GM18519 (cell line): ENCODE measurements around the gene ALG8.
"Not testable (repeated sequence)": the region's sequence is repeated elsewhere in the genome, so short reads cannot be mapped to it uniquely, and the experiment has no call there.

Source experiments
- ATAC-seq: cut with Tn5 transposase; IDR thresholded peaks from one replicate; pipeline ENCODE4 v1.9.1; 2021; ENCODE audit warnings: mild to moderate bottlenecking, moderate library complexity; ENCODE audit not compliant: unreplicated experiment, low FRiP score

ALG8 gene

DNA sequence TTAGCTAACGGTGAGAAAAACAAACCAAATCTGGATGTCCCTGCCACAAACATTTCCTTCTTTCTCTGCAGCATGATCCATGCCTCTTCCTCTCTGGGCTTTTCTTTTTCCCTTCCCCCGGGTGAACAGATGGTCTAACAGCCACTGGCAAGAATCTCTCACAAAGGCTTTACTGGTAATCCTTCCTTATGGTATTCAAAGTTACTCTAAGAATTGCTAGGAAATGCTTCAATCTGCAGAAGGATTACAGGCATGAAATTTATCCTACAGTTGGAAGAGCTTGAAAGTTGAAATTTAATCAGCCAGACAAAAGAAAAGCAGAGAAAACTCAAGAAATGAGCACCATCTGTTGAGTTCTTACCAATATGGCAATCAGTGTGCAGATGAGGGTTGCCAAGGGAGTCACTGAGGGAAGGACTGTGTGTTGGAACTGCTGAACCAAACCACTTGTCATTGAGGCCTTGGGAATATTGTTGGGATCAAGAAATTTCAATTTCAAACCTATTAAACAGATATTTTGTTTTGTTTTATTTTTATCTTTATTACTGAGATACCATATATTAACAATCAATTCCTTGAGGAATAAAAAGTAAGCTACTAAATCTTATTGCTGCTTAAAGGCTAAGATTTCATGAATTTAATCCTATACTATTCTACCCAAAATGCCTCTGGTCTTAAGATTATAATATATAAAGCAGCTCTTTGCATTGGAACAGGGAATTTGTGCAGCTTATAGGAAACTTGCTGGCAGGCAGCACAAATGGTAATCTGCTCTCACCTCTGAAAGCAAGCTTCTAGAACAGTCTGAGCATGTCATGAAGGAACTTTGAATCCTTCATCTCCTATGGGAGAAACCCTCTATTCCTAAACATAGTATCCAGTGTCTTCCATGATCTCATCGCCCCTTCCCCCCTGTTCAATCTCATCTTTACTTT, 30.1 kb downstream of the ALG8 start:
- ATAC-seq, result no peak

DNA sequence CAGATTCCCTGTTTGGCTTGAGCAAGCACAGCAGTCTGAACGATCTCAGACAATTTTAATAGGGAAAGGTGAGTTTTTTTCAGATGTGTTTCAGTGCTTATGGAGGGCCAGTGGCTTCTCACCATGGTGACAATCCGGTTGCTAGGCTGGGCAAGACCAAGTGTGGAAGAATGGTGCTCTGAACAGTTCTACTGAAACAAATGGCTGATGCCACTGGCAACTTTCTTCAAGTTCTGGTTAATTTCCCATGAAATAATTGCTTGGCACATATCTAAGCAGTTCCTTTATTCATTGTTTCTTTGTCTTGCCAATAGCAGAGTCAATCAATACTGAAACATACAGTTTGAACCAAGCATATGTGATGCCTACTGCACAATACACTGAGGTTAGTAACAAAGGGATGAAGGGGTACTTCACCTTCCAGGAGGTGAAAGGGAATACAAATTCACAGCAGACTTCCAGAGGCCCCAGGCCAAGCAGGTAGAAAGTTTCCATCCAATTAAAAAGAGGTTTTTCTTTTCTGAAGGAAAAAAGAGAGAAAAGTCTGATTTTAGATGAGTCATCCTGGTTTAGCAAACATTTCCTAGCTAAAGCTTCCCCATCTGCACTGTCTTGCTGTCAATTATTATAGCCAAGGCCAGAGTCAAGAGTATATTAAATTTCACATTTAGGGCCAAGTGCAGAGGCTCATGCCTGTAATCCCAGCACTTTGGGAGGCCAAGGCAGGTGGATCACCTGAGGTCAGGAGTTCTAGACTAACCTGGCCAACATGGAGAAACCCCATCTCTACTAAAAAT, 38.6 kb downstream of the ALG8 start:
- ATAC-seq, result no peak

DNA sequence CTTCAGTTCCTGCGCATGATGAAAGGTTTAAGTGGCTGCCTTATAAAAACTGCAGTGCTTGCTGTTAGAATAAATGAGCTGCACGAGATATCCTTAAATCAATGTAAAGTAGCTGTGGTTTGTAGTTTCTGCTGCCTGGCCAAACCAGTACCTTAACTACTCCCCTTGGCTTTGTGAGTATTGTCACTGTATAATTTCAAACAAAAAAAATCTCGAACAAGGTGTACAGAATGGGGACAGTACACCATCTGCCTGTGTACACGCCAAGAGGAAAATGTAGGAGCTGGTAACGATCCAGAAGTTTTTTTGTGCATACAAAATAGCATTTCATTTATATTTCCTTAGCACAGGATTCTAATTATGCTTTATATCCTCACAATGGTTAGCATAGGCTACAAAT, 39.2 kb downstream of the ALG8 start:
- no peak for ATAC-seq

DNA sequence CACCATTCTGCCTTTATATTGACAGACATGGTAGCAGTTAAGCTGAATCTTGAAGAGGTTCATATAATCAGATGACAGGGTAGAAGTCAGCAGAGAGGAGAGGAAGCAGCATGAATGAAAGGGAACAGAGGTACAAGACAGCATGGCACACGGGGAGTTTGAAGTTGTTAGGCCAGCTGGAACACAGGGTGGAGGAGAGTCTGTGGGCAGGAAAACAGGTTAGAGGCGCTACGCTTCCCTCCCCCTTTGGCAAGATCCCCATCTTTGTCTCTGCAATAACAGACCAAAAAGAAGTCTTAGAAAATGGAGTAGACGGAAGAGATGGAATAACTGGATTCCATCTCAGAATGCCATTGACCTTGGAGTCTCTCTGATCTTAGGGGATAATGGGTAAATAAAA, 39.8 kb downstream of the ALG8 start:
- no peak for ATAC-seq

DNA sequence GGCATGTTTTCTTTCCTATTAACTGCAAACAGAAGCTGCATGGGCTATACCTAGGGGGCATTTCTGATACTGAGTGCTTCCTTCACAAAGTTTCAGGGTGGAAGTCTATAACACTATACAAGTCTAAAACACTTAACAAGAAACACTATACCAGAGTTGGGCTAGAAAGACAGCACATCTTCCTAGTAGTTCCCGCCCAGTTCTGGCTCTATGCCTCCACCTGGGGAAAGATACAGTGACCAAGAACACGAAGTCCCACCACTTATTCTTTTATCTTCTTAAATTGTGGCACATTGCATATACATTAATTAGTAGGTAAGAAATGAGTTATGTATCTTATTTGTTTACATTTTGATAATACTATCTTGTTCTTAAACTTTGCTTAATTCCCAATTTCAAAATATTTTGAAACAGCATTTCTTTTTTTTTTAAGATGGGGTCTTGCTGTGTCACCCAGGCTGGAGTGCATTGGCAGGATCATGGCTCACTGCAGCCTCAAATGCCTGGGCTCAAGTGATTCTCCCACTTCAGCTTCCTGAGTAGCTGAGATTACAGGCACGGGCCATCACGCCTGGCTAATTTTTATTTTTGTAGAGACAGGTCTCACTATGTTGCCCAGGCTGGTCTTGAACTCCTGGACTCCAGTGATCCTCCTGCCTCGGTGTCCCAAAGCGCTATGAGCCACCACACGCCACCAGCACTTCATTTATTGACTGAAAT, 41.6 kb downstream of the ALG8 start:
- no peak for ATAC-seq

DNA sequence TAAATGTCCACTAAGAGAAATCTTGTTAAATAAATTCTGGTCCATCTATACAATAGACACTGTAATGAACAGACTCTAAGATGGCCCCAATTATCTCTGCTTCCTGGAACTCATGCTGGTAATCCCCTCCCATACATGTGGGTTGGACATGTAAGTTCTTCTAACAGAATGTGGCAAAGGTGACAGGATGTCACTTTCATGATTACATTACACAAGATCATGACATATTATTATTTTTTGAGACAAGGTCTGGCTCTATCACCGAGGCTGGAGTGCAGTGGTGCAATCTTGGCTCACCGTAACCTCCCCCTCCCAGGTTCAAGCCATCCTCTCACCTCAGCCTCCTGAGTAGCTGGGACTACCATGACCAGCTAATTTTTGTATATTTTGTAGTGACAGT, 45.2 kb downstream of the ALG8 start:
- ATAC-seq, result no peak

DNA sequence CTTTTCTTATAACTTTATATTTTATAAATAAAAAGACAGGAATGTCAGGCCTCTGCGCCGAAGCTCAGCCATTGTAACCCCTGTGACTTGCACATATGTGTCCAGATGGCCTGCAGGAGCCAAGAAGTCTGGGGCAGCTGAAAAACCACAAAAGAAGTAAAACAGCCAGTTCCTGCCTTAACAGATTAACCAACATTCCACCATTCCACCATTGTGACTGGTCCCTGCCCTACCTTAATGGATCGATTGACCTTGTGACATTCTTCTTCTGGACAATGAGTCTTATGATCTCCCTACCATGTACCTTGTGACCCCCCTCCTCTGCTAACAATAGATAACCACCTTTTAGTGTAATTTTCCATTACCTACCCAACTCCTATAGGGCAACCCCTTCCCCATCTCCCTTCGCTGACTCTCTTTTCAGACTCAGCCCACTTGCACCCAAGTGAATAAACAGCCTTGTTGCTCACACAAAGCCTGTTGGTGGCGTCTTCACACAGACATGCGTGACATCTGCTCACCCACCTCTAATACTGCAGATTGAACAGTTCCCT, 52.8 kb downstream of the ALG8 start:
- not testable (repeated sequence) for ATAC-seq

DNA sequence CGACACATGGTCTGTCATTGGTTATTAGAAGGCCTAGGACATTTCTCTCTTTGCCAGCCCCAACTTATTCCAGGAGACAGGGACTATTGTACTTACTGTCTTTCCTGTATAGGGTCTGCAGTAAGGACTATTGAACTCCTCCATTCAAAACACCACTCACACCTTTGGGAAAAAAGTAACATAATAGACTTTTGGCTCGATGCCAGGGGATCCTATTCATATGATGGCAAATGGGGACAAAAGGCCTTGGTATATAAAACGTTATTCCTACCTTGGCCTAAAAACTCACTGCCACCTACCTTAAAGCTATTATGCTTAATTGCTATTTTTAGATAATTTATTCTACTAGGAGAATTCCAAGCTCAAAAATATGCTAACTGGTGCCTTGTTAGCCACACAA, 53.5 kb downstream of the ALG8 start:
- no peak for ATAC-seq

DNA sequence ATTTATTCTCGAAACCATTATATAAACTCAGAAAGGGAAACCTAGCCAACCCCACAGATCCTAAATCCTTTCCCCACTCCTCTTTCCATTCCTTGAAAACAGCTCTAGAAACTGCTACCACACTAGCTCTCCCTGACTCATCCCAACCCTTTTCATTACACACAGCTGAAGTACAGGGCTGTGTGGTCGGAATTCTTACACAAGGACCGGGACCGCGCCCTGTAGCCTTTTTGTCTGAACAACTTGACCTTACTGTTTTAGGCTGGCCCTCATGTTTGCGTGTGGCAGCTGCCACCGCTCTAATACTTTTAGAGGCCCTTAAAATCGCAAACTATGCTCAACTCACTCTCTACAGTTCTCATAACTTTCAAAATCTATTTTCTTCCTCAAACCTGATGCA, 54.9 kb downstream of the ALG8 start:
- not testable (repeated sequence) for ATAC-seq

DNA sequence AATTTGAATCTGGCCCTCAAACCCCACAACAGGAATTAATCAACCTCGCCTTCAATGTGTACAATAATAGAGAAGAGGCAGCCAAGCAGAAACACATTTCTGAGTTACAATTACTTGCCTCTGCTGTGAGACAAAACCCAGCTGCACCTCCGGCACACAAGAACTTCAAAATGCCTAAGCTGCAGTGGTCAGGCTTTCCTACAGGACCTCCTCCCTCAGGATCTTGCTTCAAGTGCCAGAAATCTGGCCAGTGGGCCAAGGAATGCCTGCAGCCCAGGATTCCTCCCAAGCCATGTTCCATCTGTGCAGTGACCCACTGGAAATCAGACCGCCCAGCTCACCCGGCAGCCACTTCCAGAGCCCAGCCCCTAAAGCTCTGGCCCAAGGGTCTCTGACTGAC, 56.4 kb downstream of the ALG8 start:
- no peak for ATAC-seq

DNA sequence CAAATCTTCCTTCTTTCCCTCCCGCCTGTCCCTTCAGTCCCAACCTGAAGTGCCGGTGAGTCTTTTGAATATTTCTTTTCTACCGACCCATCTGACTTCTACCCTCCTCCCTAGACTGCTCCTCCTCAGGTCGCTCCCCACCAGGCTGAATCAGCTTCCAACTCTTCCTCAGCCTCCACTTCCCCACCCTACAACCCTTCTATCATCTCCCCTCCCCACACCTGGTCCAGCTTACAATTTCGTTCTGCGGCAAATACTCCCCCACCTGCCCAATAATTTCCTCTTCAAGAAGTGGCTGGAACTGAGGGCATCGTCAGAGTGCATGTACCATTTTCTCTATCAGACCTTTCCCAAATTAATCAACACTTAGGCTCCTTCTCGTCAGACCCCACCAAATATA, 57.3 kb downstream of the ALG8 start:
- ATAC-seq, result no peak

DNA sequence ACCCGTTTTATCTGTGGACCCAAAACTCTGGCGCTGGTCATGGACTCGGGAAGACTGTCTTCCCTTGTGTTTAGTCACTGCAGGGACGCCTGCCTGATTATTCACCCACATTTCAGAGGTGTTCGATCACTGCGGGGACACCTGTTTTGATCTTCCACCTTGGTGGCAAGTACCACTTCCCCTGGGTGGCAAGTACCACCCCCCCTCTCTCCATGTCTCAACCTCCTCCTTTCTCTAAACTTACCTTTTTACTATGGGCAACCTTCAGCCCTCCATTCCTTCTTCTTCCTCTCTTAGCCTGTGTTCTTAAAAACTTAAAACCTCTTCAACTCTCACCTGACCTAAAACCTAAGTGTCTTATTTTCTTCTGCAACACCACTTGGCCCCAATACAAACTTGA, 57.8 kb downstream of the ALG8 start:
- no peak for ATAC-seq

DNA sequence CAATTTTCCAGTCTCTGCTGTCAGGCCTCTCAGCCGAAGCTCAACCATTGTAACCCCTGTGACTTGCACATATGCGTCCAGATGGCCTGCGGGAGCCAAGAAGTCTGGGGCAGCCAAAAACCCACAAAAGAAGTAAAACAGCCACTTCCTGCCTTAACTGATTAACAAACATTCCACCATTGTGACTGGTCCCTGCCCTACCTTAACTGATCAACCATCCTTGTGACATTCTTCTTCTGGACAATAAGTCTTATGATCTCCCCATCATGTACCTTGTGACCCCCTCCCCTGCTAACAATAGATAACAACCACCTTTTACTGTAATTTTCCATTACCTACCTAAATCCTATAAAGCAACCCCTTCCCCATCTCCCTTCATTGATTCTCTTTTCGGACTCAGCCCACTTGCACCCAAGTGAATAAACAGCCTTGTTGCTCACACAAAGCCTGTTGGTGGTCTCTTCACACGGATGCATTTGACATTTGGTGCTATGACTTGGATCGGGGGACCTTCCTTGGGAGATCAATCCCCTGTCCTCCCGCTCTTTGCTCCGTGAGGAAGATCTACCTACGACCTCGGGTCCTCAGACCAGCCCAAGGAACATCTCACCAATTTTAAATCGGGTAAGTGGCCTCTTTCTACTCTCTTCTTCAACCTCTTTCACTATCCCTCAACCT, 58.5 kb downstream of the ALG8 start:
- ATAC-seq, result no peak

DNA sequence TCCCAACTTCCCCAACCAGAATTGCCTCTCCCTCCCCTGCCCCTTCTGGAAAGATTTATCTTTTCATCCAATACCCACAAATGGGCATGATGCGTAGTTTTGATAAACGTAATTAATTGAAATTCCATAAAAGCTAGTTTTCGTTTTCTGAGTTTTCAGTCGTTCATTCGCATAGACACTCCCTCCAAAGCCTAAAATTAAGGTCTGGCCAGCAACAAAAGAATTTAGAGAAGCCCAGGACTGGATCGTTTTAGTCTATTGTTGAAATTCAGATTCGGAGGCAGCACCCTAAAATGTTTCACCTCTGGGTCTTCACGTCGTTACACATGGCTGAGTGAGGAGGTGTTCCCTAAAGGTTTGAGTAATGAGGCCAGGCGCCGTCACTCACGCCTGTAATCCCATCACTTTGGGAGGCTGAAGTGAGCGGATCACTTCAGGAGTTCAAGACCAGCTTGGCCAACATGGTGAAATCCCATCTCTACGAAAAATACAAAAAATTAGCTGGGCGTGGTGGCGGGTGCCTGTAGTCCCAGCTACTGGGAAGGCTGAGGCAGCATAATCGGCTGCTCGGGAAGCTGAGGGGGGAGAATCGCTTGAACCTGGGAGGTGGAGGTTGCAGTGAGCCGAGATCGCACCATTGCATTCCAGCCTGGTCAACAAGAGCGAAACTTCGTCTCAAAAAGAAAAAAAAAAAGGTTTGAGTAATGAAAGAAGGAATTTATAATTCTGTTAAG, 59.2 kb downstream of the ALG8 start:
- no peak for ATAC-seq

DNA sequence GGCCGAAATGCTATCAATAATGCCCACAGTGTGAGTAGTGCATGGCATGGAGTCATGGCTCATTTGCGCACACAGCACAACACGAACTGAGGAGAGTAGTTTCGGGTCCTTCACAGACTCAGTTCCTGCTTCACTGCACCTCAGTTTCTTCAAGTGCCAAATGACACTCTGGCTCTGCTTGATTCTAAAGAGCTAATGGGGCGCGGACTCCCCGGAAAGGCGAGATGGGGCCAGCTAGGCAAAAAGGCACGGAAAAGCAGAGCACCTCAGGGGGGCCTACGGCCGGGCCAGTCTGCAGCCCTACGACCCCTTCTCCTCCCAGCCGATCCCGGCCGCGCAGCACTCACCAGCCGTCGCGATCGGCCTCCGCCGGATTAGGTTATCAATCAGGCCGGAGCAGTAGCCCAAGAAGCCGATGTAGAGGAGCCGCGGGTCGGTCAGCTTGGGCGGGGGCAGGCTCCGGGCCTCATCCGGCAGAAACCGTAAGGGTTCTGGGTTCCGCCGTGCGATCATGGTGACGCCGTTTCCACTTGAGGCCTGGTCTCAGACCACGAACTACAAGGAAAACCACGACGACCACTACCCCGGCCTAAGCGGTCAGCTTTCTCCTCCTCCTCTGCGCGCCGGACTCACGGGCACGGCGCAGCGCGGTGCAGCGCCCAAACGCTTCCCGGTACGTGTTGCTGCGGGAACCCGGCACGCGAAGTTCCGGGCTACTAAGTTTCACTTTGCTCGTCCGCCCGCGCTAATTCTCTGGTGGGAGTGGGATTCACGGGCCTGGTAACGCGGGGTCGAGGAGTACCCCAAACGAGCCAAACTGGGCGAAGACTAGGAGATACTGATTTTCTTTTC, 60.0 kb downstream of the ALG8 start, which contains the start of gene NDUFC2:
TSS of gene NDUFC2 (minus strand) at position 631 of the 852 bp plus-strand sequence. CDS start at position 513, 118 bp downstream.
- peak; percentile 59 for ATAC-seq

DNA sequence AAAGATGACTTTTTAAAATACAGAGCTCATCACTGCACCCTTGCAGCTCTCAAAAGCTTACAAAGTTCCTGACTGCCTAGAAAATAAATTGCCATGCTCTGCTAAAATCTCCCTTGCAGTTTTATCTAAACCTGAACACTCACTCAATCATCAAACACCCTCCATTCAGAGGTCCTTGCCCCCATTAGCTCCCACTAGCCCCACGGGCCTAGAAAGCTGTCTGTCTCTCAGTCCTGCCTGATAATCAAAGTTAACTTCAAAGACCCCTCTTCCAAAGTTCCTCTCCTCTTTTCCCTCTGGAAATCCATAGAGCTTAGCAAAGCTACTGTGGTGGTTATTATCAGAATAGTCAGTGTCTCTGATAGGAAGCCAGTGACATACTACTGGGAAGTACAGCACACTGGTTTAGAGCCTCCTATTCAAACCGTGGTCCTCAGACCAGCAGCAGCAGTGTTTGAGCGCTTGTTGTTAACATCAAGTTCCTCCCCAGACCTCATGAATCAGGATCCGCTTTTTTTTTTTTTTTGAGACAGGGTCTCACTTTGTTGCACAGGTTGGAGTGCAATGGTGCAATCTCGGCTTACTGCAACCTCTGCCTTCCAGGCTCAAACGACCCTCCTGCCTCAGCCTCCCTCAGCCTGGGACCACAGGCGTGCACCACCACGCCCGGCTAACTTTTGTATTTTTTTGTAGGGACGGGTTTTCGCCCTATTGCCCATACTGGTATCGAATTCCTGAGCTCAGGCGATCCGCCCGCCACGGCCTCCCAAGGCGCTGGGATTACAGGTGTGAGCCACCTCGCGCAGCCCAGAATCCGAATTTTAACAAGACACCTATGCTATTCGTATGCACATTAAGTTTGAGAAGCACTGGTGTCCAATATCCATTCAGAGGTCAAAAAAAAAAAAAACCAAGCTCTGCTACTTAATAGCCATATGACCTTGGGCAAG, 60.9 kb downstream of the ALG8 start:
- no peak for ATAC-seq

DNA sequence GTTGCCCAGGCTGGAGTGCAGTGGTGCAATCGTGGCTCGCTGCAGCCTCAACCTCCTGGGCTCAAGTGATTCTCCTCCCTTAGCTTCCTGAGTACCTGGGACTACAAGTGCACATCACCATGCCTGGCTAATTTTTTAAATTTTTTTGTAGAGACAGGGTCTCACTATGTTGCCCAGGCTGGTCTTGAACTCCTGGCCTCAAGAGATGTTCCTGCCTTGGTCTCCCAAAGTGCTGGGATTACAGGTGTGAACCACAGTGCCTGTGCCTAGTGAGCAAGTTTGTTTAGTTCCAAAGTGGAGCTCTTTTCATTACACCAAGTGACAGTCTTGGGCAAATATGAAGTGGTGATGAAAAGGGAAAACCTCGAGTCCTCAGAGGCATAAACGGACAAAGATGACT, 61.8 kb downstream of the ALG8 start:
- ATAC-seq, result not testable (repeated sequence)
